A673 (cell line): ENCODE data around the gene RMND1. TPM values are rescaled to one million over a fixed set of nuclear protein-coding genes. Genes with fewer than 3 reads are reported as not detected.

Source experiments
- BruUV-seq: library from RNA; stranded (reverse); fragments of 400-500 nt; replicated peaks from 2 replicates; lab custom pipeline; 2021; lab: Mats Ljungman, UMichigan
- CTCF ChIA-PET: fragments of 300-600 bp; sonication (Branson Sonifier 250); formaldehyde crosslinking; loops from one replicate; lab custom pipeline; 2022; ENCODE audit warnings: antibody characterized with exemption; lab: Charles Lee
- POLR2A ChIA-PET: fragments of 300-600 bp; sonication (Branson Sonifier 250); formaldehyde crosslinking; loops from one replicate; lab custom pipeline; 2022; ENCODE audit warnings: antibody characterized with exemption; ENCODE audit not compliant: low non-redundant PET; lab: Charles Lee
- DNase-seq: peaks from one replicate; pipeline ENCODE4 v3.0.0-alpha.2; 2015; ENCODE audit warnings: low spot score
- H3K27ac ChIP-seq: fragments of 200-600 bp; sonication (generic); 2 replicates; pipeline ENCODE4 v1.5.1; 2016; ENCODE audit warnings: mixed run types, low read depth, mild to moderate bottlenecking, mixed read lengths, antibody characterized with exemption, low read length; ENCODE audit not compliant: poor library complexity, severe bottlenecking
- H3K27me3 ChIP-seq: fragments of 200-600 bp; sonication (generic); replicated peaks from 2 replicates; pipeline ENCODE4 v1.6.1; 2017; ENCODE audit warnings: mixed run types, low read depth, mild to moderate bottlenecking, mixed read lengths, antibody characterized with exemption, low read length; ENCODE audit not compliant: insufficient read depth, poor library complexity
- H3K36me3 ChIP-seq: fragments of 200-600 bp; sonication (generic); 2 replicates; pipeline ENCODE4 v1.6.1; 2016; ENCODE audit warnings: mixed run types, mild to moderate bottlenecking, mixed read lengths, antibody characterized with exemption, low read length; ENCODE audit not compliant: insufficient read depth, poor library complexity, severe bottlenecking
- H3K4me1 ChIP-seq: fragments of 200-600 bp; sonication (generic); 2 replicates; pipeline ENCODE4 v1.6.1; 2017; ENCODE audit warnings: mixed run types, mild to moderate bottlenecking, mixed read lengths, antibody characterized with exemption, low read length; ENCODE audit not compliant: insufficient read depth, poor library complexity, severe bottlenecking
- H3K4me3 ChIP-seq: fragments of 200-600 bp; sonication (generic); 2 replicates; pipeline ENCODE4 v1.5.1; 2016; ENCODE audit warnings: low read depth, mixed run types, mild to moderate bottlenecking, mixed read lengths, low read length; ENCODE audit not compliant: poor library complexity, severe bottlenecking
- H3K9me3 ChIP-seq: fragments of 200-600 bp; sonication (generic); 2 replicates; pipeline ENCODE4 v1.6.1; 2016; ENCODE audit warnings: mixed run types, low read depth, mild to moderate bottlenecking, mixed read lengths, antibody characterized with exemption, low read length; ENCODE audit not compliant: poor library complexity, severe bottlenecking
- CTCF ChIP-seq: fragments of 300-800, 200-600 bp; sonication (generic); conservative IDR thresholded peaks from 2 replicates; pipeline ENCODE4 v1.5.1; 2017; ENCODE audit warnings: low read depth, mild to moderate bottlenecking, antibody characterized with exemption, low read length, moderate library complexity, mixed read lengths
- EZH2 ChIP-seq: fragments of 200-600 bp; sonication (generic); IDR thresholded peaks from 2 replicates; pipeline ENCODE4 v1.6.1; 2017; ENCODE audit warnings: borderline replicate concordance, low read depth, mild to moderate bottlenecking, mixed read lengths, antibody characterized with exemption, low read length; ENCODE audit not compliant: poor library complexity, severe bottlenecking
- intact Hi-C: fragments of 100-400 bp; cut with micrococcal nuclease; formaldehyde crosslinking; loops from one replicate; pipeline ENCODE4 v1.10.0; 2022; ENCODE audit not compliant: unreplicated experiment
- total RNA-seq: library from RNA; stranded (reverse); gene quantifications from 2 replicates; pipeline ENCODE4 v1.2.3, GENCODE V29; 2021

RMND1 gene
- total RNA-seq, 1 experiment from 2014 or later: 25.6 TPM

- H3K27ac ChIP-seq: no peak overlapping the region
- H3K27me3 ChIP-seq: no peaks in the 10 kb centered on the region
- intact Hi-C loops: no loop called here
- H3K4me1 ChIP-seq: peaks cover 19% of the 10 kb centered on the region
- no peaks in the 10 kb centered on the region for H3K9me3 ChIP-seq
- ChIA-PET POLR2A (no interaction called here), CTCF (no interaction called here)
- H3K36me3 ChIP-seq: peaks cover 8% of the 10 kb centered on the region
- no TSS peak for BruUV-seq
- H3K4me3 ChIP-seq: no peak overlapping the region
- TF ChIP-seq CTCF (no peak), EZH2 (no peak)
- no peak for DNase-seq
Observed at GRCh38 chr6:151440498-151440897, 11.4 kb downstream of the RMND1 start.

- ChIA-PET POLR2A (no interaction called here), CTCF (no interaction called here)
- H3K27ac ChIP-seq: peak overlapping the region; percentile 53
- H3K4me3 ChIP-seq: no peak overlapping the region
- no TSS peak for BruUV-seq
- peaks cover 28% of the 10 kb centered on the region for H3K4me1 ChIP-seq
- H3K27me3 ChIP-seq: no peaks in the 10 kb centered on the region
- H3K9me3 ChIP-seq: no peaks in the 10 kb centered on the region
- DNase-seq: no peak
- H3K36me3 ChIP-seq: peaks cover 6% of the 10 kb centered on the region
- intact Hi-C loops: loop anchor here (10.0 kb wide), 1 partner anchor 327 kb away; no protein-coding TSS in a partner anchor
- TF ChIP-seq CTCF (no peak), EZH2 (no peak)
Observed at GRCh38 chr6:151437401-151437800, 14.5 kb downstream of the RMND1 start.

DNA sequence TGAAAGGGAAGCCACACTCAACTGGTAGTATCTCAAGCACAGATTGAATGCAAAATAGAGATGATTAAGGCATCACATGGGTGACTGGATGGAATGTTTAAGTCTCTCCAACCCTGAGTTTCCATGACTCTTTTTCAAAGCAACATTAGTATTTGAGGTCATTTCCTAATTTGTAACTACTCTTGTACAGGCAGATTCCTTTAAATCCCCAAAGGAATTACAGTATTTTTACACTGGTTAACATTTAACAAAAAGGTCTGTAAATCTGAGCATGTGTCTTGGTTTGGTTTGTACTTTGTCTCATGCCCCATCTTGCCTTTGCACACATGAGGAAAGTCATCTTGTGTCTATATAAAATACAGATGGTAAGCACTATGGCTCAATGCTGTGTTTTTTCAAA is 15.1 kb downstream of the RMND1 start:
- Histone ChIP-seq H3K4me1 (peaks cover 30% of the 10 kb centered on the region), H3K36me3 (peaks cover 10% of the 10 kb centered on the region), H3K9me3 (no peaks in the 10 kb centered on the region), H3K27me3 (no peaks in the 10 kb centered on the region), H3K4me3 (no peak overlapping the region), H3K27ac (peak overlapping the region; percentile 56)
- no TSS peak for BruUV-seq
- peak; percentile 62 for DNase-seq
- POLR2A ChIA-PET: no interaction called here
- intact Hi-C loops: loop anchor here (10.0 kb wide), 1 partner anchor 328 kb away; no protein-coding TSS in a partner anchor
- CTCF ChIA-PET: no interaction called here
- no peak for TF ChIP-seq EZH2
- TF ChIP-seq CTCF: no peak
